GM12878 (cell line): ENCODE results near the gene SEMA4C. TPM values are rescaled to one million over a fixed set of nuclear protein-coding genes. Genes with fewer than 3 reads are reported as not detected.

ENCODE experiments used
- CHD1 ChIP-seq: IDR thresholded peaks from 2 replicates; pipeline ENCODE4 v1.6.1; 2012; ENCODE audit warnings: low read depth, low read length, improper control_type of control experiment
- NFIC ChIP-seq: IDR thresholded peaks from 2 replicates; pipeline ENCODE4 v1.6.1; 2012; ENCODE audit warnings: low read depth, mild to moderate bottlenecking, inconsistent platforms, low read length, moderate library complexity
- polyA plus RNA-seq, 11 experiments: library from polyadenylated mRNA; depleted of rRNA in 4 of 11; unstranded in 6 of 11; stranded (reverse) in 5 of 11; fragments of >200 nt; fragmentation: Nextera tagmentation in 4 of 11; fragmentation: Illumina TruSeq in 1 of 11; extraction: Ambion mirVana in 4 of 11; extraction: Trizol in 1 of 11; gene quantifications; 1 replicate in 1 of 11; 2 replicates in 10 of 11; pipeline versions ENCODE4 v1.2.1 to v1.2.3, GENCODE V29; 2011 to 2016; ENCODE audit warnings: inconsistent platforms in 2 of 11, missing spikeins in 2 of 11, low read depth in 1 of 11
- total RNA-seq, 4 experiments: library from RNA; depleted of rRNA in 3 of 4; stranded (reverse); fragments of >200 nt in 3 of 4; fragmentation: Illumina TruSeq in 1 of 4; extraction: Trizol in 1 of 4; gene quantifications; 2 replicates each; pipeline versions ENCODE4 v1.2.1 to v1.2.3, GENCODE V29; 2013 to 2021
- TF ChIP-seq, protein P1 (sequence below): fragments of 150-350 bp; IDR thresholded peaks from 2 replicates; pipeline ENCODE4 v1.6.1; 2014; ENCODE audit warnings: mild to moderate bottlenecking, low read depth, low read length
- TF ChIP-seq, protein P2 (sequence below): fragments of 450-650 bp; IDR thresholded peaks from 2 replicates; pipeline ENCODE4 v1.6.1; 2018; ENCODE audit warnings: mild to moderate bottlenecking, low read depth, moderate library complexity; ENCODE audit not compliant: partially characterized antibody
- TF ChIP-seq, protein P3 (sequence below): IDR thresholded peaks from 2 replicates; pipeline ENCODE4 v1.6.1; 2012; ENCODE audit warnings: mild to moderate bottlenecking, low read depth, low read length
- TF ChIP-seq, protein P4 (sequence below): fragments of 450-650 bp; formaldehyde crosslinking; IDR thresholded peaks from 2 replicates; pipeline ENCODE4 v1.4.0; 2020; ENCODE audit warnings: mild to moderate bottlenecking, moderate library complexity
- TF ChIP-seq, protein P5 (sequence below): fragments of 450-650 bp; IDR thresholded peaks from 2 replicates; pipeline ENCODE4 v1.6.1; 2014; ENCODE audit warnings: mild to moderate bottlenecking

Gene SEMA4C
- total and polyA plus RNA-seq, 10 of the 15 experiments (the other 5 are each of a cell fraction or from before 2014, with no cell fraction given), result 0.06 to 21.6 (median 6.8) TPM

DNA sequence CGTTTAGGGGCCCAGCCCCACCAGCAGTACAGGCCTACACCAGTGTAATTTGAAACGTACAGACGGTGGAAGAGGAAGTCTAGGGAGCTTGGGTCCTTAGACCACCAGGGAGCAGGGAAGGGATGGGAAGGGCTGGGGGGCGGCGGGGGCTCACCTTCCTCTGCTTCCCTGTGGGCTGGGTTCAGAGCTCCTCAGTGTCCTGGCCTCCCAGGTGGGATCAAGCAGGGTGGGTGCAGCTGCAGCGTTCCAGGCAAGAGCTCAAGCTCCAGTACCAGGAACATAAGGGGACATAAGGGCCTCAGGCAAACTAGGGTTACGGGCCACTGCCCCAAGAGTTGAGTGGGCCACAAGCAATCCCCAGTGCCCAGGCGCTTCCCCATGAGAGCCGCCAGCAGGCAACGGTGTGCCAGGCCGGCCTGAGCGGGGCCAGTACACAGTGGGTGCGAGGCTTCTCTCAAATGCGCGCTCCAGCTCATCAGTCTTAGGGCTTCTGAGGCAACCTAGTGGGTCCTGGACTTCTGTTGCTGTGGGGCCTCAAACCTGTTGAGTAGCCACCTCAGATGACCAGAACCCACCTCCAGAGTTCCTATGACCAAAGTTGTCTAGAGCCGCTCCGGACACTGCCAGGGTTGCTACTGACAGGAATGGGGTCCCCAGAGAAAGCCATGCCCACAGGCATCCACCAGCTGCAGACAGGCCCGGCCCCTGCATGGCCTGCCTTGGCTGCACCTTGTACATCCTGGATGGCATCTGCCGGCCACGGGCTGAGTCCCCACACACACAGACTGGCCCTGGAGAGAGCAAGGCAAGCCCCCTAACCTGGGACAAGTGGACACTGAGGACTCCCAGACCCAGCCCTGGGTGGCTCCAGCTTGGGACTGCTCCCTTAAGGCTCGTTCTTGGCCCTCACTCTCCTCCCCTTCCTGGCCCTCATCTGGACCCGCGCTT, 31.3 kb downstream of the SEMA4C start (continued):
- TF ChIP-seq, protein P1, sequence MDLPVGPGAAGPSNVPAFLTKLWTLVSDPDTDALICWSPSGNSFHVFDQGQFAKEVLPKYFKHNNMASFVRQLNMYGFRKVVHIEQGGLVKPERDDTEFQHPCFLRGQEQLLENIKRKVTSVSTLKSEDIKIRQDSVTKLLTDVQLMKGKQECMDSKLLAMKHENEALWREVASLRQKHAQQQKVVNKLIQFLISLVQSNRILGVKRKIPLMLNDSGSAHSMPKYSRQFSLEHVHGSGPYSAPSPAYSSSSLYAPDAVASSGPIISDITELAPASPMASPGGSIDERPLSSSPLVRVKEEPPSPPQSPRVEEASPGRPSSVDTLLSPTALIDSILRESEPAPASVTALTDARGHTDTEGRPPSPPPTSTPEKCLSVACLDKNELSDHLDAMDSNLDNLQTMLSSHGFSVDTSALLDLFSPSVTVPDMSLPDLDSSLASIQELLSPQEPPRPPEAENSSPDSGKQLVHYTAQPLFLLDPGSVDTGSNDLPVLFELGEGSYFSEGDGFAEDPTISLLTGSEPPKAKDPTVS, result no peak
- TF ChIP-seq, protein P2, sequence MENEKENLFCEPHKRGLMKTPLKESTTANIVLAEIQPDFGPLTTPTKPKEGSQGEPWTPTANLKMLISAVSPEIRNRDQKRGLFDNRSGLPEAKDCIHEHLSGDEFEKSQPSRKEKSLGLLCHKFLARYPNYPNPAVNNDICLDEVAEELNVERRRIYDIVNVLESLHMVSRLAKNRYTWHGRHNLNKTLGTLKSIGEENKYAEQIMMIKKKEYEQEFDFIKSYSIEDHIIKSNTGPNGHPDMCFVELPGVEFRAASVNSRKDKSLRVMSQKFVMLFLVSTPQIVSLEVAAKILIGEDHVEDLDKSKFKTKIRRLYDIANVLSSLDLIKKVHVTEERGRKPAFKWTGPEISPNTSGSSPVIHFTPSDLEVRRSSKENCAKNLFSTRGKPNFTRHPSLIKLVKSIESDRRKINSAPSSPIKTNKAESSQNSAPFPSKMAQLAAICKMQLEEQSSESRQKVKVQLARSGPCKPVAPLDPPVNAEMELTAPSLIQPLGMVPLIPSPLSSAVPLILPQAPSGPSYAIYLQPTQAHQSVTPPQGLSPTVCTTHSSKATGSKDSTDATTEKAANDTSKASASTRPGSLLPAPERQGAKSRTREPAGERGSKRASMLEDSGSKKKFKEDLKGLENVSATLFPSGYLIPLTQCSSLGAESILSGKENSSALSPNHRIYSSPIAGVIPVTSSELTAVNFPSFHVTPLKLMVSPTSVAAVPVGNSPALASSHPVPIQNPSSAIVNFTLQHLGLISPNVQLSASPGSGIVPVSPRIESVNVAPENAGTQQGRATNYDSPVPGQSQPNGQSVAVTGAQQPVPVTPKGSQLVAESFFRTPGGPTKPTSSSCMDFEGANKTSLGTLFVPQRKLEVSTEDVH, result no peak
- no peak for TF ChIP-seq NFIC
- TF ChIP-seq, protein P3, sequence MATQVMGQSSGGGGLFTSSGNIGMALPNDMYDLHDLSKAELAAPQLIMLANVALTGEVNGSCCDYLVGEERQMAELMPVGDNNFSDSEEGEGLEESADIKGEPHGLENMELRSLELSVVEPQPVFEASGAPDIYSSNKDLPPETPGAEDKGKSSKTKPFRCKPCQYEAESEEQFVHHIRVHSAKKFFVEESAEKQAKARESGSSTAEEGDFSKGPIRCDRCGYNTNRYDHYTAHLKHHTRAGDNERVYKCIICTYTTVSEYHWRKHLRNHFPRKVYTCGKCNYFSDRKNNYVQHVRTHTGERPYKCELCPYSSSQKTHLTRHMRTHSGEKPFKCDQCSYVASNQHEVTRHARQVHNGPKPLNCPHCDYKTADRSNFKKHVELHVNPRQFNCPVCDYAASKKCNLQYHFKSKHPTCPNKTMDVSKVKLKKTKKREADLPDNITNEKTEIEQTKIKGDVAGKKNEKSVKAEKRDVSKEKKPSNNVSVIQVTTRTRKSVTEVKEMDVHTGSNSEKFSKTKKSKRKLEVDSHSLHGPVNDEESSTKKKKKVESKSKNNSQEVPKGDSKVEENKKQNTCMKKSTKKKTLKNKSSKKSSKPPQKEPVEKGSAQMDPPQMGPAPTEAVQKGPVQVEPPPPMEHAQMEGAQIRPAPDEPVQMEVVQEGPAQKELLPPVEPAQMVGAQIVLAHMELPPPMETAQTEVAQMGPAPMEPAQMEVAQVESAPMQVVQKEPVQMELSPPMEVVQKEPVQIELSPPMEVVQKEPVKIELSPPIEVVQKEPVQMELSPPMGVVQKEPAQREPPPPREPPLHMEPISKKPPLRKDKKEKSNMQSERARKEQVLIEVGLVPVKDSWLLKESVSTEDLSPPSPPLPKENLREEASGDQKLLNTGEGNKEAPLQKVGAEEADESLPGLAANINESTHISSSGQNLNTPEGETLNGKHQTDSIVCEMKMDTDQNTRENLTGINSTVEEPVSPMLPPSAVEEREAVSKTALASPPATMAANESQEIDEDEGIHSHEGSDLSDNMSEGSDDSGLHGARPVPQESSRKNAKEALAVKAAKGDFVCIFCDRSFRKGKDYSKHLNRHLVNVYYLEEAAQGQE, result no peak
- TF ChIP-seq CHD1, result no peak
- TF ChIP-seq, protein P4, sequence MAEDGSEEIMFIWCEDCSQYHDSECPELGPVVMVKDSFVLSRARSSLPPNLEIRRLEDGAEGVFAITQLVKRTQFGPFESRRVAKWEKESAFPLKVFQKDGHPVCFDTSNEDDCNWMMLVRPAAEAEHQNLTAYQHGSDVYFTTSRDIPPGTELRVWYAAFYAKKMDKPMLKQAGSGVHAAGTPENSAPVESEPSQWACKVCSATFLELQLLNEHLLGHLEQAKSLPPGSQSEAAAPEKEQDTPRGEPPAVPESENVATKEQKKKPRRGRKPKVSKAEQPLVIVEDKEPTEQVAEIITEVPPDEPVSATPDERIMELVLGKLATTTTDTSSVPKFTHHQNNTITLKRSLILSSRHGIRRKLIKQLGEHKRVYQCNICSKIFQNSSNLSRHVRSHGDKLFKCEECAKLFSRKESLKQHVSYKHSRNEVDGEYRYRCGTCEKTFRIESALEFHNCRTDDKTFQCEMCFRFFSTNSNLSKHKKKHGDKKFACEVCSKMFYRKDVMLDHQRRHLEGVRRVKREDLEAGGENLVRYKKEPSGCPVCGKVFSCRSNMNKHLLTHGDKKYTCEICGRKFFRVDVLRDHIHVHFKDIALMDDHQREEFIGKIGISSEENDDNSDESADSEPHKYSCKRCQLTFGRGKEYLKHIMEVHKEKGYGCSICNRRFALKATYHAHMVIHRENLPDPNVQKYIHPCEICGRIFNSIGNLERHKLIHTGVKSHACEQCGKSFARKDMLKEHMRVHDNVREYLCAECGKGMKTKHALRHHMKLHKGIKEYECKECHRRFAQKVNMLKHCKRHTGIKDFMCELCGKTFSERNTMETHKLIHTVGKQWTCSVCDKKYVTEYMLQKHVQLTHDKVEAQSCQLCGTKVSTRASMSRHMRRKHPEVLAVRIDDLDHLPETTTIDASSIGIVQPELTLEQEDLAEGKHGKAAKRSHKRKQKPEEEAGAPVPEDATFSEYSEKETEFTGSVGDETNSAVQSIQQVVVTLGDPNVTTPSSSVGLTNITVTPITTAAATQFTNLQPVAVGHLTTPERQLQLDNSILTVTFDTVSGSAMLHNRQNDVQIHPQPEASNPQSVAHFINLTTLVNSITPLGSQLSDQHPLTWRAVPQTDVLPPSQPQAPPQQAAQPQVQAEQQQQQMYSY (CRISPR knock-in tag), result no peak
- TF ChIP-seq, protein P5, sequence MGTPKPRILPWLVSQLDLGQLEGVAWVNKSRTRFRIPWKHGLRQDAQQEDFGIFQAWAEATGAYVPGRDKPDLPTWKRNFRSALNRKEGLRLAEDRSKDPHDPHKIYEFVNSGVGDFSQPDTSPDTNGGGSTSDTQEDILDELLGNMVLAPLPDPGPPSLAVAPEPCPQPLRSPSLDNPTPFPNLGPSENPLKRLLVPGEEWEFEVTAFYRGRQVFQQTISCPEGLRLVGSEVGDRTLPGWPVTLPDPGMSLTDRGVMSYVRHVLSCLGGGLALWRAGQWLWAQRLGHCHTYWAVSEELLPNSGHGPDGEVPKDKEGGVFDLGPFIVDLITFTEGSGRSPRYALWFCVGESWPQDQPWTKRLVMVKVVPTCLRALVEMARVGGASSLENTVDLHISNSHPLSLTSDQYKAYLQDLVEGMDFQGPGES, result no peak
